PC-9 (cell line): ENCODE measurements around the gene ZYG11B.

Source experiments
- EZH2 ChIP-seq: fragments of 200-600 bp; sonication (generic); IDR thresholded peaks from 2 replicates; pipeline ENCODE4 v1.8.0; 2017; ENCODE audit warnings: antibody characterized with exemption, low read depth
- TF ChIP-seq, protein P1 (sequence below): fragments of 200-600 bp; sonication (generic); conservative IDR thresholded peaks from 2 replicates; pipeline ENCODE4 v1.6.1; 2017; ENCODE audit warnings: mixed run types, antibody characterized with exemption, mild to moderate bottlenecking, moderate library complexity

GRCh38 chr1:52697795-52698674 is 28.2 kb upstream of the ZYG11B start, which contains the start of gene COA7:
- TF ChIP-seq, protein P1, sequence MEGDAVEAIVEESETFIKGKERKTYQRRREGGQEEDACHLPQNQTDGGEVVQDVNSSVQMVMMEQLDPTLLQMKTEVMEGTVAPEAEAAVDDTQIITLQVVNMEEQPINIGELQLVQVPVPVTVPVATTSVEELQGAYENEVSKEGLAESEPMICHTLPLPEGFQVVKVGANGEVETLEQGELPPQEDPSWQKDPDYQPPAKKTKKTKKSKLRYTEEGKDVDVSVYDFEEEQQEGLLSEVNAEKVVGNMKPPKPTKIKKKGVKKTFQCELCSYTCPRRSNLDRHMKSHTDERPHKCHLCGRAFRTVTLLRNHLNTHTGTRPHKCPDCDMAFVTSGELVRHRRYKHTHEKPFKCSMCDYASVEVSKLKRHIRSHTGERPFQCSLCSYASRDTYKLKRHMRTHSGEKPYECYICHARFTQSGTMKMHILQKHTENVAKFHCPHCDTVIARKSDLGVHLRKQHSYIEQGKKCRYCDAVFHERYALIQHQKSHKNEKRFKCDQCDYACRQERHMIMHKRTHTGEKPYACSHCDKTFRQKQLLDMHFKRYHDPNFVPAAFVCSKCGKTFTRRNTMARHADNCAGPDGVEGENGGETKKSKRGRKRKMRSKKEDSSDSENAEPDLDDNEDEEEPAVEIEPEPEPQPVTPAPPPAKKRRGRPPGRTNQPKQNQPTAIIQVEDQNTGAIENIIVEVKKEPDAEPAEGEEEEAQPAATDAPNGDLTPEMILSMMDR: no peak
- no peak for TF ChIP-seq EZH2
